ENCODE results near the gene YTHDF2. TPM values are rescaled to one million over a fixed set of nuclear protein-coding genes. Genes with fewer than 3 reads are reported as not detected.

The YTHDF2 gene
- total RNA-seq, 4 donors from 2014 or later: 35.6 to 50.6 (median 47.0) TPM

GRCh38 chr1:28735961-28736449 lies 735 bp upstream of the YTHDF2 start:
- Histone ChIP-seq H3K27me3 (no peaks in the 10 kb centered on the region), H3K4me1 (peaks cover 35 to 38% of the 10 kb centered on the region in 2 donors), H3K4me3 (peak overlapping the region; percentile 82 to 94 (median 90)), H3K27ac (peak overlapping the region; percentile 90 to 97 (median 96)), H3K36me3 (peaks cover 0 to 26% of the 10 kb centered on the region in 2 donors), H3K9me3 (no peaks in the 10 kb centered on the region)
- in situ Hi-C loops (cut with MboI; ENCODE audit: low sequenced_read_pairs in 4 of 4): loop anchor here in 1 of 4 donors (10.0 kb wide), 1 partner anchor 91 kb away; the partner anchor contains the start of genes RNU11 and TAF12
- ATAC-seq (no peak), DNase-seq (no peak)
- intact Hi-C loops (cut with DNase I; ENCODE audit: low total_unique reads): loop anchor here (1.0 to 5.0 kb wide), 6 partner anchors 59 to 446 kb away; partner anchors contain the start of genes GMEB1, TAF12 and TRNAU1AP
- no peak for TF ChIP-seq POLR2A (IDR thresholded peaks at IDR 0.05)
- TF ChIP-seq, protein P1, sequence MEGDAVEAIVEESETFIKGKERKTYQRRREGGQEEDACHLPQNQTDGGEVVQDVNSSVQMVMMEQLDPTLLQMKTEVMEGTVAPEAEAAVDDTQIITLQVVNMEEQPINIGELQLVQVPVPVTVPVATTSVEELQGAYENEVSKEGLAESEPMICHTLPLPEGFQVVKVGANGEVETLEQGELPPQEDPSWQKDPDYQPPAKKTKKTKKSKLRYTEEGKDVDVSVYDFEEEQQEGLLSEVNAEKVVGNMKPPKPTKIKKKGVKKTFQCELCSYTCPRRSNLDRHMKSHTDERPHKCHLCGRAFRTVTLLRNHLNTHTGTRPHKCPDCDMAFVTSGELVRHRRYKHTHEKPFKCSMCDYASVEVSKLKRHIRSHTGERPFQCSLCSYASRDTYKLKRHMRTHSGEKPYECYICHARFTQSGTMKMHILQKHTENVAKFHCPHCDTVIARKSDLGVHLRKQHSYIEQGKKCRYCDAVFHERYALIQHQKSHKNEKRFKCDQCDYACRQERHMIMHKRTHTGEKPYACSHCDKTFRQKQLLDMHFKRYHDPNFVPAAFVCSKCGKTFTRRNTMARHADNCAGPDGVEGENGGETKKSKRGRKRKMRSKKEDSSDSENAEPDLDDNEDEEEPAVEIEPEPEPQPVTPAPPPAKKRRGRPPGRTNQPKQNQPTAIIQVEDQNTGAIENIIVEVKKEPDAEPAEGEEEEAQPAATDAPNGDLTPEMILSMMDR (IDR thresholded peaks at IDR 0.05 in 4 of 5, conservative IDR thresholded peaks at IDR 0.05 in 1 of 5): no peak

DNA sequence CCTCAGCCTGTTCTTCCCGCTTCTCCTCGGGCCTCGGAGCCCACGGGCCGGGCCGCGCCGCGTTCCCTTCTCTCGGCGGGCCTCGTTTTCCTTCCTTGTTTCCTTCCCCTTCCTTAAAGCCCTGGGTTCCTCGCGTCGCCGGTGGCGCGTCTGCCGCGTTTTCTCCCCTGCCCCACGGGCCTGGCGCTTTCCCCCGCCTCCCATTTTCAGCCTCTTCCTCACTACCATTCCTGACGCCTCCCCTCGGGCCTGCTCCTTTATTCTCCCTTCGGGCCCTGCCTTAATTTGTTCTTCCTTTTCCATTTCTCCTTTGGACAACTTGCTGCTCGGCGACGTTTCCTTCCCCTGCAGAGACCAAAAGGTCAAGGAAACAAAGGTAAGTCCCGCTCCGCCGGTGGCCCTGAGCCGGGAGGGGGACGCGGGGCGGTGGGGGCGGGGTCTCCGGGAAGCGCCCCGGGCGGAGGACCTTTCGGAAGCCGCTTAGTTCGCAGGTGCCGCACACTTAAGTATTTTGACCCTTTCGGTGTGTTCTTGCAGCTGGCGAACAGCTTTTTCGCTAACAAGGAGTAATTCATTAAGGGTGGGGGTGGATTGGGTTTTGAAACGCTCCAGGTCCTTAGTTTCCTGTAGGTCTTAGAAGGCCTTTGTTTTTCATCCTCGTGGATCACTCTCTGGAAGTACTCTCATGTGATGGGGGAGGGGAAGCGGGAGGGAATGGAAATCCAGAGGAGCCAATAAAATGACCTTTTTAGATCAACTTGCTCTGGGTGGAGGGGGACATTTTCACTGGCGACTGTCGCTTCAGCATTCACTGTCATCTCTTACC lies 780 bp downstream of the YTHDF2 start:
- Histone ChIP-seq H3K36me3 (peaks cover 0 to 41% of the 10 kb centered on the region in 2 donors), H3K9me3 (no peaks in the 10 kb centered on the region), H3K4me3 (peak overlapping the region; percentile 82 to 94 (median 90)), H3K4me1 (peaks cover 35 to 42% of the 10 kb centered on the region in 2 donors), H3K27me3 (no peaks in the 10 kb centered on the region), H3K27ac (peak overlapping the region; percentile 90 to 97 (median 96))
- intact Hi-C loops (cut with DNase I; ENCODE audit: low total_unique reads) (loop anchor here (2.0 to 5.0 kb wide), 2 partner anchors 69 to 220 kb away; partner anchors contain the start of gene GMEB1), in situ Hi-C loops (cut with MboI; ENCODE audit: low sequenced_read_pairs in 4 of 4) (loop anchor here in 1 of 4 donors (10.0 kb wide), 1 partner anchor 93 kb away; the partner anchor contains the start of genes RNU11 and TAF12)
- ATAC-seq: peak; percentile 9 to 10
- peak in 1 of 2 donors; percentile 18 for DNase-seq
- TF ChIP-seq POLR2A (IDR thresholded peaks at IDR 0.05): no peak
- TF ChIP-seq, protein P1 (IDR thresholded peaks at IDR 0.05 in 4 of 5, conservative IDR thresholded peaks at IDR 0.05 in 1 of 5): no peak

DNA sequence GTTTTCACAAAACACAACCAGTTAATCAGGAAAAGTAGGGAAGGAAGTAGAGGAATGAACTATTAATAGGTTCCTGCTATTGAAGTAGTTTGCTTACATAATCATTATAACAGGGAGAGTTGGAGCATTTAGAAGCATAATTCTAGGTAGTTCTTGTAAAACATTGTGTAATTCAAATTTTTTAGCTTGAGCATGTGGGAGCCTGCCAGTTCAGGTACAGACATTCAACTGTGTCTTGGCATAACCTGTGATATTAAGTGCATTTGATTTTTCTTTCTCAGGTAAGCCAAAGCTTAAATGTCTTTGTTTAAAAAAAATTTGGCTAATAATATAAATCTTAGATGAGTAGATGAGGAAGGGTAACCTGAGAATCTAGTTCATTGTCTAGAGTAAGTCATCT lies 3.4 kb downstream of the YTHDF2 start:
- Histone ChIP-seq H3K36me3 (peaks cover 0 to 67% of the 10 kb centered on the region in 2 donors), H3K9me3 (no peaks in the 10 kb centered on the region), H3K4me1 (peaks cover 45 to 55% of the 10 kb centered on the region in 2 donors), H3K27me3 (no peaks in the 10 kb centered on the region), H3K27ac (peak overlapping the region in 2 of 4 donors; percentile 18 to 34), H3K4me3 (no peak overlapping the region)
- in situ Hi-C loops (cut with MboI; ENCODE audit: low sequenced_read_pairs in 4 of 4) (no loop called here), intact Hi-C loops (cut with DNase I; ENCODE audit: low total_unique reads) (no loop called here)
- DNase-seq: no peak
- ATAC-seq: no peak
- TF ChIP-seq POLR2A (IDR thresholded peaks at IDR 0.05): no peak
- TF ChIP-seq, protein P1 (IDR thresholded peaks at IDR 0.05 in 4 of 5, conservative IDR thresholded peaks at IDR 0.05 in 1 of 5): no peak

GRCh38 chr1:28744184-28744583 lies 7.4 kb downstream of the YTHDF2 start:
- DNase-seq (no peak), ATAC-seq (no peak)
- in situ Hi-C loops (cut with MboI; ENCODE audit: low sequenced_read_pairs in 4 of 4): no loop called here
- peaks cover 45 to 52% of the 10 kb centered on the region in 2 donors for H3K4me1 ChIP-seq
- intact Hi-C loops (cut with DNase I; ENCODE audit: low total_unique reads): no loop called here
- H3K27ac ChIP-seq: no peak overlapping the region
- peaks cover 0 to 57% of the 10 kb centered on the region in 2 donors for H3K36me3 ChIP-seq
- H3K27me3 ChIP-seq: no peaks in the 10 kb centered on the region
- H3K4me3 ChIP-seq: no peak overlapping the region
- H3K9me3 ChIP-seq: no peaks in the 10 kb centered on the region
- TF ChIP-seq, protein P1 (IDR thresholded peaks at IDR 0.05 in 4 of 5, conservative IDR thresholded peaks at IDR 0.05 in 1 of 5): no peak
- TF ChIP-seq POLR2A (IDR thresholded peaks at IDR 0.05): no peak

Measured in gastrocnemius medialis (tissue), 4 donors.